ENCODE data around the gene ACVRL1.

DNA sequence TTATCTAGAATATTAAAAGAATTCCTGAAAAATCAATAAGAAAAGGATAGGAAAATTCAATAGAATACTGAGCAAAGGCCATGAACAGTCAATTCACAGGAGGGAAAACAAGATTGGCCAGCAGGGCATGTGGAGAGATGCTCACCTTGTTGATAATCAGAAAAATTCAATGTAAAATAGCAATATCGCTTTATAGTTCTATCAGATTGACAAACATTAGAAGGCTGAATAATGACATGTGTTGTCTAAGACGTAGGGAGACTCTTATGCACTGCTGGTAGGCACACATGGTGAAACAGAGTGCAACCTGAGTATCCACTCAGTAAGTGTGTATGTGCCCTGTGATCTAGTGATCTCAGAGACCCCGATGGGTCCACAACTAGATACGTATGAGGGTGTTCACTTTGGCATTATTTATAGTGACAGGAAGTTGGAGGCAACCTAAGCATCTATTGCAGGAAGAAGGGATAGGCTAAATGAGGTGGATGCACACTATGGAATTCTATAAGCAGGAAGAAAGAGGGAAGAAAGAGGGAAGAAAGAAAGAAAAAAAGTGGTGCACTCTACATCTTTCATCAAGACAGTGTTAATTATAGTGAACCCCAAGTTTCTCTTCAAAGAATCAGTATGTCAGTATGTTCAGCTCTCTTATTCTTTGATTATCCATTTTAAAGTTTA lies 23.2 kb upstream of the ACVRL1 start:
- TF ChIP-seq, protein P1, sequence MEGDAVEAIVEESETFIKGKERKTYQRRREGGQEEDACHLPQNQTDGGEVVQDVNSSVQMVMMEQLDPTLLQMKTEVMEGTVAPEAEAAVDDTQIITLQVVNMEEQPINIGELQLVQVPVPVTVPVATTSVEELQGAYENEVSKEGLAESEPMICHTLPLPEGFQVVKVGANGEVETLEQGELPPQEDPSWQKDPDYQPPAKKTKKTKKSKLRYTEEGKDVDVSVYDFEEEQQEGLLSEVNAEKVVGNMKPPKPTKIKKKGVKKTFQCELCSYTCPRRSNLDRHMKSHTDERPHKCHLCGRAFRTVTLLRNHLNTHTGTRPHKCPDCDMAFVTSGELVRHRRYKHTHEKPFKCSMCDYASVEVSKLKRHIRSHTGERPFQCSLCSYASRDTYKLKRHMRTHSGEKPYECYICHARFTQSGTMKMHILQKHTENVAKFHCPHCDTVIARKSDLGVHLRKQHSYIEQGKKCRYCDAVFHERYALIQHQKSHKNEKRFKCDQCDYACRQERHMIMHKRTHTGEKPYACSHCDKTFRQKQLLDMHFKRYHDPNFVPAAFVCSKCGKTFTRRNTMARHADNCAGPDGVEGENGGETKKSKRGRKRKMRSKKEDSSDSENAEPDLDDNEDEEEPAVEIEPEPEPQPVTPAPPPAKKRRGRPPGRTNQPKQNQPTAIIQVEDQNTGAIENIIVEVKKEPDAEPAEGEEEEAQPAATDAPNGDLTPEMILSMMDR (IDR thresholded peaks at IDR 0.05; ENCODE audit: low read length): no peak
- no peak for TF ChIP-seq EZH2 (IDR thresholded peaks at IDR 0.05; ENCODE audit: borderline replicate concordance, low read length)

Measured in OCI-LY1 (cell line).